ENCODE data around the gene CLDN24.

Gene CLDN24

DNA sequence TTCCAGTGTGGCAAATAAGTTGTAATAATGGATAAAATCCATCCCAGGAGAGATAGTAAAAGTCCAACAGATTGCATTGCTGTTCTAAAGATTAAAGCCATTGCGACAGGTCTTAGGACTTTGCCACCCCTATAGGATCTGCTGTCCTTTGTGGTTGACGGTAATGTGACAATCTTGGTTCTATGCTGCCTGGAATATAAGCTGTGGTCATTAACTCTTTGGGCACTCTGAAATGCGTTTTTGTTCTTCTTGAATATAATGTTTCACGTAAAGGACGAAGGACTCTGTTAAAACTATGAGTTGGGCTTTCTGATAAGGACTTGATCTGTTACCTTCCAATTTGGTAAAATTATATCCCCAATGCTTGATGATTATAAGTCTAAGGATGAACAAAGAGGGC lies at the start of gene CLDN24:
TSS of gene CLDN24 (minus strand) at position 101 of the 400 bp plus-strand sequence. CDS start at position 101, 0 bp downstream.
- no peak for DNase-seq

DNA sequence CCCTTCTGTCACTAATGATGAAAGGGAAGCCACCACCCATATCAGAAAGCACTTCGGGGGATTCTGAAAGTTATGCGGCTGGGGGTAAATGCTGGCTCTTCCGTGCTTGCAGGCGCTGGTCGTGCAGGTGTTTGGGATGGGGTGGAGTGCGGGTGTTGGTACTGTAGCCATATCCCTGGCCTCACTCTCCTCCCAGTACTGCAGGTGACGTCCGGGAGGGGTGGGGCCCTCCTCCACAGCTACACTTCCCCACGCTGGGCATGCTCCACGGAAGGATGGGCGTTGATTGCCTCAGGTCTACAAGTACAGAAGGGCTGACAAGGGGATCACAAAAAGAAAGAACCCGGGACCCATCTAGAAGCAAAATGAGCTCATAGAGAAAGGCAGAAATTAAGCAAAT lies 48.6 kb upstream of the CLDN24 start:
- DNase-seq = no peak

DNA sequence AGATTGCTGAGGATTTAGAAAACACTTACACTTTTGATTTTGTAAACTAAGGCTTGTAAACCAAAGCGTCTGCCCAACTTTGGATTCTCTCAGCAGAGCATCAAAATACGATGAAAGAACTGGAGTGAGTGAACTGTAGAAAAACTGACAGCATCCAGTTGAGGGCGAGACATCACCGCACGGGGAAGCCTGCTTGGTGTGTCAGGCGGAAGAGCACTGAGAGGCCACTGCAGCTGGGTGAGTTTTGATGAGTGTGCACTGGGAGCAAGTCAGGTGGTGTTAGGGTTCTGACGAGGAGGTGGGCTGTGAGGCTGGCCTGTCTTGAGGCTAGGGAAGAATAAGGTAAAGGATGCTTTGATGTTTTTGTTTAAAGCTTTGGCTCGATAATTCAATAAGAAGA lies 46.8 kb upstream of the CLDN24 start:
- no peak for DNase-seq

DNA sequence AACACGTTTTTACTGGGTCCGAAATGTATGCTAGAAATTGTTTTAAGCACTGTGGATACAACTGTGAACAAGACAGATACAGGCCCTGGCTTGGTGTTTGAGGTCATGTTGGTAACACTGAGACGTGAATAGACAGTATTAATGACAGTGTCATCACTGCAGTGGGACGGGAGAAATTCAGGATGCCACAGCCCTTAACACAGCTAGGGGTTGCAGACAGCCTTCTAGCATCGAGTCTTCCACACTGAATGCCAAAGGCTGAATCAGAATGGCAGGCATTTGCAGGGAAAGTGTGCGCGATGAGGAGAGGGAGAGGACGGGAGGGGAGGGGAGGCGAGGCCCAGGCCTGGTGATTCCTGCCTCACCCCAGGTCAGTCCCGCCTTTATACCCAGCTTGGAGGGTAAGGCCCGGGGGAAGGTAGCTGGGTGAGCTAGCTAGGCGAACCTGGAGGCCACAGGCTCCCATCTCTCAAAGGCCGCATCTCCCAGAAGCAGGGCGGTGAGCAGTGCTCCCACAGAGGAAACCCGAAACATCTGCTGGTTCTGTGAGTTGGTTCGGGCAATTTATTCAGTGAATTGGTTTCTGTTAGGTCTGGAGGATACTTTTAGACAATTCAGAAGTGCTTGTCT lies 44.1 kb upstream of the CLDN24 start:
- DNase-seq = no peak

DNA sequence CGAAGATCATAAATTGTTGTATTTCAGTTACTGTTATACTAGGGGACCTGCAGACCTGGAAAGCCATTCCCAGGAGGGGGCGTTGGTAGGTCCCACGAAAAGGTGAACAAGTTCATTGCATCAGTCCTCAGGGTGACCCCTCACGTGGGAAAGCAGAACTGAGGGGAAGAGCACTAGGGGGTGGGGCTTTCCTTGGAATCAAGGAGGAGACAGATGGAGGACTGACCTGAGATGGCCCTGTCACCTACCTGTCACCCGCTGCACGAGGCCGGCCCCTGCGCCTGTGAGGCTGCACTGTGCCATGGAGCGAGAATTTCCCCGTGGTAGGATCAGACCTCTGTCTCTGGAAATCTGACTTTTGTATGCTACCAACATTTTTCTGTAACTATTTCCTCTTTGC lies 41.8 kb upstream of the CLDN24 start:
- DNase-seq = no peak

DNA sequence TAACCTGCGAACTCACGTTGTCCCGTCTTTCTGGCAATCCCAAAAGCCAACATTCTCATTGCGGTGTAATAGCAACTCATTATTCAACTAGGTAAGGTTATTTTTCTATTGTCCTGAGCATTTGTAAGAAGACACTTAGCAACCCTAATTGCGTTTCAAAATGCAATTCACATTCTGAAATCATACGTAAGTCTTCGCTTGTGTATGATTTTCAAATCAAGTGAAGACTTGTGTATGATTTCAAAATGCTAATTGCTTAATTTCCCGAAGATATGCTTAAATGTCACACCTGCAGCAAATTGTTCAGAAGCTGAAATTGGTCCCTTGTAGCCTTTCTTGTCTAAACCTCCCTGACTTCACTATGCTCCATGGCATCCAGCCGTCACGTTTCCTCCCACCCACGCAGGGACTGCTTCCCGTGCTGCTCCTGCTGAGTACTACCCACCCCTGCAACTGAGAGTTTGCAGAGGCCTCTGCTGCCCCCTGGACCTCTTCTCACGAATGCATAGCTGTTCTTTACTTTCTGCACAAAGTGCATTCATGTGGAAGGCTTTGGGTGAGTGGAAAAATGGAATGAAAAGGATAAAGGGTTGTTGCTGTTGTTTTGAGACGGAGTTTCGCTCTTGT lies 40.8 kb upstream of the CLDN24 start:
- DNase-seq = no peak

DNA sequence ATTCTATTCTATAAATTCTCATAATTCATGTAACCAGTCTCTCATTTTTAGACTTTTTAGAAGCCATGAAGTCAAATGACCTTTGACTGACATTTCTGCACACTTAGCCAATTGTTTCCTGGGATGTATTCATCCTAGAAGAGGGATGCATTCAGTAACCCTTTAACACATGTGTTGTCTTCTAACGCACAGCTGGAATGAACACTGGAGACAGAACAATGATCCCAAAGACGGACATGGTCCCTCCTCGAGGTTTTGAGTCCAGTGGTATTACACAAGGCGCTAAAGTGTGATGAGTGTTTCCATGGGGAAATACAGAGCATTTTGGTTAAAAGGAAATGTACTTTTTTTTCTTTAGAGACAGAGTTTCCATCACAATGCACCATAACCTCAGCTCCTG lies 39.8 kb upstream of the CLDN24 start:
- DNase-seq = no peak

DNA sequence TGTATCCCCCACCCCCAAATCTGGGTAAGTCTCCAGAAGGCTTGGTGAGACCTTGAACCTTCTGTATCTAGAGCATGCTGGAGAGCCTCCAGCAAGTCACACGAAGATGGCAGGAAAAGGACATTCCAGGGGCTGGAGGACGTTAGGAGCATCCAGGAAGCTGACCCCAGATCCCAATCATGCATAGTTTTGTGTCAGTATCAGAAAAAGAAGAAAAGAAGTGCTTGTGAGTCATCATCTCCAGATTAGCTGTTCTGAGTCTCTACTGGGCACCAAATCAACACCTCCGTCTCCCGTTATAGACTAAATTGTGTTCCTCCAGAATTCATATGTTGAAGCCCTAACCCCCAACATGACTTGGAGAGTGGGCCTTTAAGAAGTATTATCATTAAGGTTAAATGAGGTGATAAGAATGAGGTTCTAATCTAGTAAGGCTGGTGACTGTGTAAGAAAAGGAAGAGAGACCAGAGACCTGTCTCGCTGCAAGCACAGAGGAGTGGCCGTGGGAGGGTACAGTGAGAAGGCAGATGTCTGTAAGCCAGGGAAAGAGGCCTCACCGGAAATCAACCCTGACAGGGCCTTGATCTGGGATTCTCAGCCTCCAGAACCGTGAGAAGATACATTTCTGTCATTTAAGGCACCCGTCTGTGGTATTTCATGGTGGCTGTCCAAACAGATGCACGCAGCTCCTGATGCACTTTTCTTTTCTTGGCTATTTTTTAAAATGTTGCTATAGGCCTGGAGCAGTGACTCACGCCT lies 38.1 kb upstream of the CLDN24 start:
- DNase-seq = no peak

DNA sequence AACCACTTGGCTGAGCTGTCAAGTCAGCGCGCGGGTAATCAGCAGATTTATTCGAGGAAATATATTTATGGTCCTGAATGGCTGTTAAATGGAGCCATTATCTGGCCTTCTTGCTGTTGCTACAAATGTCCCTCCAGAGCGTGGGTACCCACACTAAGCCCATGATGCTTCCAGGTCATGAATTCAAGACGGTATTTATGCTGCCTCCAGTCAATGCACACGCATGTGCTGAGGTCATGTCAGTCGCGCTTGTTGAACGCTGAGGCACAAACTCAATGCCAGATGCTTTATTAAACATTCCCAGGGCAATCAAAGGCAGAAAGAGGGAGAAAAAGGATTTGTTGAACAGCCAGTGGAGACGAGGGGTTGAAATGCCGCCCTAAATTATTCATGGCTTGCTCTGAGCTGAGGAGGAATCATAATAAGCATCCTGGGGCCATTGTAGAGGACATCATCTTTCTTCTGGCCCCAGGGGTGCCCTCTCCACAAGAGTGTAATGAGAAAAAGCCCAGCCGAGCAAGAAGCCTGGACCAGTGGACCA lies 36.1 kb upstream of the CLDN24 start:
- no peak for DNase-seq

DNA sequence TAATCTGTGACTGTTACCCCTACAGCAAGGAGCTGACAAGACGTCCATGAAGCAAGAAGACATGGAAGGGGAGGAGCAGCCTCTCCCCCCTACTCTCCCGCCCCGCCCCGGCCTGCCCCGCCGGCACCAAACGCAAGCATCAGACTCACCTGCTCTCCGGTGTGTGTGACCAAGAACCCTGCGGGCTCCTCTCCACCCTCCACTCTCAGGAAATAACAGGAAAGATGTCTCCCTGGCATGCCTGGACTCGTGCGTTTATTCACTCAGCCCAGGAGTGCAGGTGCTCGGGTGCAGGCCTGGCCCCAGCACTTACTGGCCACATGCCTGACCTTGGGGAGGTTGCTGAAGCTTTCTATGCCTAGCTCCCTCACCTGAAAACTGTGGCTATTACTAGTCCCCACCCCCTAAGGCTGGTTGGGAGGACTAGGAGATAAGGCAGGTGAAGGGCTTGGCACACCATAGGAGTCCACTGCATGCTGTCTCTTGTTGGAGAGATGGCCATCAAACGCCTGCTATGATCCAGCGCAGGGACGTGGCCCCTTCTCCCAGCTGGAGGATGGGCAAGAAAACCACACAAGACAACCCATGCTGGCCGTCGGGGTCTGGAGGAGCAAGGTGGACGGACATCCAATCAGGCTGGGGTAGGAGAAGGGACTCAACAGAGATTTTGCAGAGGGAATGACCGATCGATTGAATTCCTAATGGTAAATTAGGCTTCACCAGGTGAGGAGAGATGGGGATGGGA lies 34.9 kb upstream of the CLDN24 start:
- no peak for DNase-seq

DNA sequence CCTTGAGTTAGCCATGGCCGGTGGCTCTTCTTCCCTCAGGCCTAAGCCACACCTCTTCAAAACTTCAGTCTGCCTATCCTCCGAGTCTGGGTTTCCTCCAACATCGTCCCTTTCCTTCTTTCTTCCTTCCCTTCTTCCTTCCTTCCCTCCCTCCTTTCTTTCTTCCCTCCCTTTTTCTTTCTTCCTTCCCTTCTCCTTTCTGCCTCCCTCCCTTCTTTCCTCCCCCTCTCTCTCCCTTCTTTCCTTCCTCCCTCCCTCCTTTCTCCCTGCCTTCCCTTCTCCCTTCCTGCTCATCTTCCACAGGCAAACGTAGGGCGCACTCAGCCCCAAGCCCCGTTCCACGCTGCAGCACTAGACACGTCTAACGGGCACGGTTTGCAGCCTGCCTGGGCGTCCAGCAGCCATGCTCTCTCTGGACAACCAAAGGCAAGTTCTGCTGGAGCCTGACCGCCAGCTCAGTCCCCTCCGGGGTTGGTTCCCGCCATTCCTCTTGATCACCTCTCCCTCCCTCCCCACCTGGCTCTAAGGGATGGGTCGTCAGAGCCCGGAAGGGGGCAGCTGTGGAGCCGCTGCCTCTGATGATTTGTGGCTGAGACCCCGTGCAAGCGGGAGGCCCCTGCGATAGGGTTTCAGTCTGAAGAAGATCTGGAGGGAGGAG lies 34.1 kb upstream of the CLDN24 start:
- no peak for DNase-seq

DNA sequence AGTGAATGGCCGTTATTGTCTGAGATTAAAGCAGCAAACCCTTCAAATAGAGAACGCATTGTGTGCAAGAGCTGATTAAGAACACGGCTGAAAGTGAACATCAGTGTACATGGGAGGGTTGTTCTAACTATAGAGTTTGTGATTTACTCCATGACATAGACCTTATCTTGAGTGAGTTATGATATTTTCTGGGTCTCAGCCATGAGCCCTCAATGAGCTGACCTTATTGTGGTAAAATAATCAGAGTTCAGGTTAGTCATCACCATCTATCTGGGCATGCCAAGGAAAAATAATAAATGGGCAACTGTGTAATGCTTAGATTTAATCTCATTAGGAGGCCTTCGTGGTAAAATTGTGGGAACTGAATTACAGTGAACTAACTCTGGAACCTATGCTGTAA lies 33.2 kb upstream of the CLDN24 start:
- DNase-seq = no peak

DNA sequence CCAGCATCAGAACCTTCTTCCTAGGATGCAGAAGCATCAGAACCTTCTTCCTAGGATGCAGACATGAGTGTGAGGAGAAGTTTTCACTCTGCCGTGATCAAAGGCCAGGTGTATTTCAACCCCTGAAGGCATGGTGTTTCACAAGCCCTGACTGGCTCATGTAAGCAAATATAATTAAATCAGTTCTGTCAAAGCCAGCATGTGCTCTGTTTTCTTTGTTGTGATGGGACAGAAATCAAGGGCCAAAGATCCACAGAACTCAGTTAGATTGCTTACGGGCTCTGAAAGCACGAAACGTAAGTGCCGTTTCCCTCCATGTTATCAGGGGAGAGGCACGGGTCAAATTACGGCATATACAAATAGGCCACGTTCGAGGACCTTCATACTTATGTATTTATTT lies 32.0 kb upstream of the CLDN24 start:
- DNase-seq = no peak

DNA sequence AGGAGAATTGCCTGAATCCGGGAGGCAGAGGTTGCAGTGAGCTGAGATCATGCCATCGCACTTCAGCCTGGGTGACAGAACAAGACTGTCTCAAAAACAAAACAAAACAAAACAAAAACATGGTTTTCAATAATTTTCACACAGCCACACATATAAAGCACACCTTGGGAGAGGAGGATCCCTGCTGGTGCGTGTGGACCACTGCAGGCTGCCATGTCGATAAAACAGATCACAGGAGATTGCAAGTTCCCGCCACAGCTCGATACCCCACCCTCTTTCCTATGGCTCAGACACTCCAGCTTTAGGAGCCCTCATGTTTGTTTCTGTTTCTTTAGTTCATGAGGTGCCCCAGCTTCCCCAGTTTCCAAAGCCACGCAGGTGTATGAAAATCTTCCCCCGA lies 31.3 kb upstream of the CLDN24 start:
- DNase-seq = no peak

DNA sequence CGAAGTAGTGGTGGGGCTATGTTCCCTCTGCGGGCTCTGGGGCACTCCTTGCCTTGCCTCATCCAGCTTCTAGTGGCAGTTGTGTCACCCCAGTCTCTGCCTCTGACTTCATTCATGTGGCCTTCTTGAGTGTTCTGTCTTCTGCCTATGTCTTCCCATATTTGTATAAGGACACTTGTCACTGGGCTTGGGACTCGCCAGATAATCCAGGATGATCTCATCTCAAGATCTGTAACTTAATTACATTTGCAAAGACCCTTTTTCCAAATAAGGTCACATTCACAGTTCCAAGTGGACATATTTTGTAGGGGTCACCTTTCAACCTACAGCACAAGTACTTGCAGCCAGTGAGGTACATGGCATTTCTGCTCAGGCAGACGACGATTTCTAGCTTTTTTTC lies 30.3 kb upstream of the CLDN24 start:
- DNase-seq = no peak

DNA sequence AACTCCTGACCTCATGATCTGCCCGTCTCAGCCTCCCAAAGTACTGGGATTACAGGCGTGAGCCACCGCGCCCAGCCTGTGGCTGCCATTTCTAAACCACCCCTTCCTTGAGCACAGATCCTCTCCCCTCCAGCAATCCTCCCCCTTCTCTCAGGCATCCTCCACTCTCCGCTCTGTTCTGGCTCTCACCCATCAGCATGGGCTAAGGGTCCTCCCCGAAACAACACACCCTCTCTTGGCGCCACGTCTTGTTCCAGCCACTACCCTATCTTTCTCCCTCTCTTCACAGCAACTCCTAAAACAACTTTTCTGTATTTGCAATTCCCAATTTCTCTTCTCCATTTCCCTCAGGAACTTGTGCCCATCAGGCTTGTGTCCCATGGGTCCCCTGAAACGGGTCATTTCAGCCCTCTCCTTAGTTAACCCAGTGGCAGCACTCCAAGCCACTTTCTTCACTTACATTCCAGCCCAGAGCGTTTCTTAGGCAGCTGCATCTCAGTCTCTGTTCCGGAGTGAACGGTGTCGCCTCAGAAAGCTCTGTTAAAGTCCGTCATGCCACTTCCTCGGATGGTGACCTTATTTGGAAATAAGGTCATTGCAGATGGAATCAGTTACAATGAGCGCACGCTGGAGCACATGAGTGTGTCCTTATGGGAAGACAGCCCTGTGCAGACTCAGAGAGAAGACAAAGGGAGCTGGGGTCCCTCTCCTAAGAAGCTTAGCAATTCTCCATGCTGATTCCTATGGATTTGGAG lies 28.3 kb upstream of the CLDN24 start:
- DNase-seq = no peak

DNA sequence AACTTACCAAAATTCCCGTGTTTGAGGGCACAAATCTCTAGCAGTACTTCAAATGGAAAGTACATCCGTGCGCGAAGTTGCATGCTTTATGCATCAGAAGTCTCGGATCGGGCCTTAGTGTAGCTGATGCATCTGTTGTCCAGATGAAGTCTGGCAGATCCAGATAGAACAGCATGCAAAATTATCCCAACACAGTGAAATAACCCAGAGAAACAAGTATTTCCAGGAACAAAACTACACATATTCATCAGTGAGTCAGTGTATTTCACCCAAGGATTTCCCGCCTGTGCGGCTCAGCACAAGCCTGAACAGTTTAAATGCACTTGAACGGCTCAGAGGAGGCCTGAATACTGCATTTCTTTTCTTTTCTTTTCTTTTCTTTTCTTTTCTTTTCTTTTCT lies 27.4 kb upstream of the CLDN24 start:
- no peak for DNase-seq

DNA sequence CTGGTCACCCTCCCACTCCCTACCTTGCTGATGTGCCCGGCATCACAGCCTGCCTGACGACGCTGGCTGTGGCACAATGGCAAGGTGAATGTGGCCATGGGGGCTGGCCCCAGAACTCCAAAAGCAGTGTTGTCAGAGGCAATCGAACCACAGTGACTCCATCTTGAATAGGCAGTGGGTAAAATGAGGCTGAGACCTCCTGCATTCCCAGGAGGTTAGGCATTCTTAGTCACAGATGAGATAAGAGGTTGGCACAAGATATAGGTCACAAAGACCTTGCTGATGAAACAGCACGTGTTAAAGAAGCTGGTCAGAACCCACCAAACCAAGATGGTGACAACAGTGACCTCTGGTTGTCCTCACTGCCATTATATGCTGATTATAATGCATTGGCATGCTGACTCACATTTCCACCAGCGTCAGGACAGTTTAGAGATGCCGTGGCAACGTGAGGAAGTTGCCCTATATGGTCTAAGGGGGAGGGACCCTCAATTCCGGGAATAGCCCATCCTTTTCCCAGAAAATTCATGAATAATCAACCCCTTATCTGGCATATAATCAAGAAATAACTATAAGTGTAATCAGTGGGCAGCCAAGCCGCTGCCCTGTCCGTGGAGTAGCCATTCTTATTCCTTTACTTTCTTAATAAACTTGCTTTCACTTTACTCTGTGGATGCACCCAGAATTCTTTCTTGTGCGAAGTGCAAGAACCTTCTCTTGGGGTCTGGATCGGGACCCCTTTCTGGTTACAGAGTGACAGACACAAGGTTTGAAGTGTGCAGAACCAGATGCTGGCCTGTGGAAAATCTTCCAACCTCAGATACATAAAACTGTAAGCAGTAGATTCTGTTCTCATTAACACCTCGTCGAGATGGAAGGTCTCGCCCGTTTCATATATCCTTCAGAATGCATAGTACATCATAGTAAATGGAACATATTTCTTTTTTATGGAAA lies 26.8 kb upstream of the CLDN24 start:
- DNase-seq = no peak

DNA sequence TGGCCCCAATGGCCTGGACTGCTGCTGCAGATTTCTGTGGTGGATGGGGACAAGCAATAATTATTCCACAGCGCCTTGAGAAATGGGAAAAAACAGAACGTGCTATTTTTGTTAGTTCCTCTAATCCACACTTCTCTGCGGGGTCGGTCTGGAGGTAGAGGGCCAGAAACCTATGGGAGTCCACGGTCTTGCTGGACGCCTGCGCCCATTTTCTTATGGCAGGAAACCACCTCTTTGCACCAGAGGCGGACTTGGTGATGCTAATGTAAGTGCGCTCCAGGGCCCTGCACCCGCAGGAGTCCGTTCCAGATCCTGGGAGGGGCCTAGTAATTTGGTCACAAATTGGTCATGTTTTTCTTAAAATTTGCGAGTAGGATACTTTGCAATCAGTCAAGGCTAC lies 25.9 kb upstream of the CLDN24 start:
- no peak for DNase-seq

DNA sequence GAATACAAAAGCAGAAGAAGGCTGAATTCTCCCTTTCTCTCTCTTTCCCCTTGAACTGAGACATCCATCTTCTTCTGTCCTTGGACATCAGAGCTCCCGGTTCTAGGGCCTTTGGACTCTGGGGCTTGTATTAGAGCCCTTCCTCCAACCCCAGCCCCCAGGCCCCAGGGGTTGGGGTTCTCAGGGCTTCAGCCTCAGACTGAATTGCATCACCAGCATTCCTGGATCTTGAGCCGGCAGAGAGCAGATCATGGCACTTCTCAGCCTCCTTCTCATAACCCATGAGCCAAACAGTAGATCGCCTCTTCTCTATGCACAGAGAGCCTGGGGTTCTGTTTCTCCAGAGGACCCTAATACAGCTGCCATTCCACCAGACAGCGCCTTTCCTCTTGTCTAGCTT lies 25.3 kb upstream of the CLDN24 start:
- no peak for DNase-seq

DNA sequence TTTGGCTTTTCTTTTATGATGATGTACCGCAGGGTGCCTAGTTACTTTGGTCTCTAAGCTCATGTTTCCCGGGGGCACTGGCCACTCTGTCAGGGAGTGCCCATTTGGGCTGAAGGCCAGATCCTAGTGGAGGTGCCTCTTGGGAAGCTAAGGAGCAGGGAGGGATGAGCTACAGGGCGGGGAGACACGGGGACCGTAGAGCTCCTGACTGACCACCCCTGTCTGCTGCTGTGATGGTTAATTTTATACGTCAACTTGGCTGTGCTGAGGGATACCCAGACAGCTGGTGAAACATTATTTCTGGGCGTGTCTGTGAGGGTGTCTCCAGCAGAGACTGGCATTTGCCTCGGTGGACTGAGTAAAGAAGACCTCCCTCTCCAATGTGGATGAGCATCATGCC lies 24.9 kb upstream of the CLDN24 start:
- DNase-seq = no peak
